GM18499 (cell line): Measurements from ENCODE around the gene VTI1A.

Source experiments
- ATAC-seq: cut with Tn5 transposase; IDR thresholded peaks from one replicate; pipeline ENCODE4 v1.9.1; 2021; ENCODE audit warnings: moderate number of reproducible peaks; ENCODE audit not compliant: insufficient read depth, unreplicated experiment

Gene VTI1A

GRCh38 chr10:112502536-112502935 is 55.5 kb downstream of the VTI1A start:
- ATAC-seq: no peak

DNA sequence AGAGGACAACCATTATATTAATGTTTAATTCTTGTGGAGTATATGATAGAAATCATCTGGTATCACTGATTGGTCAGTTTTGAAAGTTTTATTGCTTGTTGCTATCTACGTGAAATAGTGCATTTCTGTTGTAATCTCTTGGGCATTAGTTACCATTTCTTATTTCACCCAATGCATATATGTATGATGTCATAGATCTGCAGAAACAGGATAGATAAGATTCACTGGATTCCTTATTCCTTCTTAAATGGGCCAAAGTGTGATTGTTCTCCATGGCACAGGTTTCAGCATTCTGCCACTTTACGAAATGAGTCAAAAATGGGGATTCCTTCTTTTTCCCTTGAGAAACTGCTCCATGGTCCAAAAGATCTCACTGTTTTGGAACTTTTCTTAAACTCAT is 56.6 kb downstream of the VTI1A start:
- no peak for ATAC-seq

DNA sequence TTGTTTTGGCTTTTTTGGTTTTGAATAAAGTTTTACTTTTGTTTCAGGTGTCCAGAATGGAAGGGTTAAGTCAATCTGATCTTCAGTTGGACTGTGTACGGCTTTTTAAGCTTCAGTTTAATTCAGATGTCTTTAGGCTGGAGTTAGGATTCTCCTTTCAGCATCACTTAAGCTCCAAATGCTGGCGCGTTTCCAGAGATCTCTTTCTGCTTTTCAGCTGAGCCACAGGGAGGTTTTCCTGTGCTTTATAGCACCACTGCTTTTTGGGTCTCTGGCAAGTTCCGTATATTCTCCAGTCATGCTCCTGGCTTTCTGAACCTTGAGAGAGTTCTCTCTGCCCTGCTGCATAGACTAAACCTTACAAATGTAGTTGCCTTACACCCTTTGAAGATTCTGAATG is 60.0 kb downstream of the VTI1A start:
- ATAC-seq: no peak

DNA sequence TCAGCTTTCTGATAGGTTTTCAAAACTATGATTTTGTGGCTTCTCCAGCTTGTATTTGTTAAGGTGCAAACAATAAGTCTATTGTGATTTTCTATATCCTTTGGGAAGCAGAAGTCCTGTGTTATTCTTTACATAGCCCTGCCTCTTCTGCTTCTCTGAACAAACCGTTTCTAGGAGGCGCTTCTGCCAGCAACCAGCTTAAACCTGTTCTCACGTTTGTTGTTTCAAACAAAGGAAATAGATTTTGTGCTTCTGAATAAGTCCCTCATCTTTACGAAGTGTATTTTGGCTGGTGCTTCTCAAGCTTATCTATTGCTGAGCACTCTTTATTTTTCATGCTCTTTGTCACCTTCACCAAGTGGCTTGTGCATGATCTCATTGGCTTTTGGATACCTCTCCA is 61.0 kb downstream of the VTI1A start:
- ATAC-seq: no peak

- ATAC-seq: no peak
These were observed 62.7 kb downstream of the VTI1A start for GRCh38 chr10:112509558-112510291.

- no peak for ATAC-seq
These were observed 63.4 kb downstream of the VTI1A start for GRCh38 chr10:112510384-112510783.

- ATAC-seq: no peak
These were observed 65.3 kb downstream of the VTI1A start for GRCh38 chr10:112512294-112512693.

DNA sequence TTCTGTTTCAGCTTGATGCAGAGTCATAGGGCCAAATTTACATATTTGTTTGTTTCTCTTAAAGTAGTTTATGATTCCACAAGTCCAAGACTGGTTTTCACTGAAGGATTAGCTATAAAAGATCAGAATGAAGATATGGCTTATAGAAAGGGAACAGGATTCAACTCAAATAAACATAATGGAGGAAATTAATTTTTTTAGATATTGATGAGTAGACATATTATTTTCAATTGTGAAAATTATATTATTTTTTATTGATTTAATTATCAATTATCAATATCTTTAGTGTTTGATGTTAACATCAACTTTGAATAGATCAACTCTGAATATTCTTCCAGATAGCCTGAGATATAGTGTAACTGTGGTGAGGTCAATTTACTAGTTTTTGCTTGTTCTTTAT is 68.1 kb downstream of the VTI1A start:
- ATAC-seq: no peak

DNA sequence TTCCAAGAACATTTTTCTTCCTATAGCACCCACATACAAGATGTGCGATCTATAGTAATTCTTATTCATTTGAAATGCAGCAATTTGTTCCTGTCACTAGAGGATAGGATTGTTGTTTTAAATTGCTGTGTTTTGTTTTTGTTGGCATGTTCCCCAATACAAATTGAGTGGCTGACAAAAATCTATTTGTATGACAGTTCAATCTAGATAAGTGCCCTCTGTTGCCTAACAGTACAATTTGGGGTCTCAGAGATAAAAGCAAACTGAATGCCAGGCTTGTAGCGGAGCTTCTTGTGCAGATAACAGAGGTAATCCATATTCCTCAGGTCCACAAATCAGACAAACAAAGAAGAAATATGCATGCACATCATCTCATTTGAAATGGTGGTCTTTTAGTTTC is 68.8 kb downstream of the VTI1A start:
- no peak for ATAC-seq

GRCh38 chr10:112517451-112517862 is 70.4 kb downstream of the VTI1A start:
- ATAC-seq: no peak

DNA sequence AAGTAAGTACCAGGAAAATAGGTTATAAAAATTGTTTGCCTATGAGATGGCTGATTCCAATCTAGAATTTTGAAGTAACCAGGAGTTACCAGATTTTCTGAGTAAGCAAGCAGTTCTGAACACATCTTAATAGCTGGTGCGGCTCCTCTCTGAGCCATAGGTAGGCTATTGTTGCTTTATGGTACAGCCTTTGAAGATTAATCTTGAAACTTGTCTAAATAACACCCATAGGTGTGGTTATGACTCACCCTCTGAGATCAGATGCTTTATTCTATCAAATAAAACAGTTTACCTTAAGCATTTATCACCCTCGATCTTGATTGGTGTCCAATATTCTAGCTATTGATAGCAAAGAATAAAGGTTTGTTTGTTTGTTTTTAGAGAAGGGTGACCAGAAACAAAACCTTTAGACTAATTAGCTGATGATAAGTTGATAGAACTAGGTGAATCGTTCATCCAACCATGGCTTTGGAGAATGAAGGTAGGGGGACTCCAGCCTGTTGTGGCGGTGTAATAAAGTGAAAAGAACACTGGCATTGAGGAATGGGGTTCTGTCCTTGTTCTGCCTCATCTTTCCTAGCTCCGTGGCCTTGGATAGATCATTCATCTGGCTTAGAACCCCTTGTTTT is 72.2 kb downstream of the VTI1A start:
- ATAC-seq: peak; percentile 94

- ATAC-seq: no peak
These were observed 73.9 kb downstream of the VTI1A start for GRCh38 chr10:112520914-112521313.

GRCh38 chr10:112524641-112525040 is 77.6 kb downstream of the VTI1A start:
- no peak for ATAC-seq

- ATAC-seq: no peak
These were observed 78.2 kb downstream of the VTI1A start for GRCh38 chr10:112525200-112525599.

GRCh38 chr10:112526139-112526538 is 79.1 kb downstream of the VTI1A start:
- ATAC-seq: peak; percentile 89

- no peak for ATAC-seq
These were observed 79.9 kb downstream of the VTI1A start for GRCh38 chr10:112526906-112527305.

- no peak for ATAC-seq
These were observed 81.2 kb downstream of the VTI1A start for GRCh38 chr10:112528235-112528634.

- no peak for ATAC-seq
These were observed 84.4 kb downstream of the VTI1A start for GRCh38 chr10:112531421-112531820.

DNA sequence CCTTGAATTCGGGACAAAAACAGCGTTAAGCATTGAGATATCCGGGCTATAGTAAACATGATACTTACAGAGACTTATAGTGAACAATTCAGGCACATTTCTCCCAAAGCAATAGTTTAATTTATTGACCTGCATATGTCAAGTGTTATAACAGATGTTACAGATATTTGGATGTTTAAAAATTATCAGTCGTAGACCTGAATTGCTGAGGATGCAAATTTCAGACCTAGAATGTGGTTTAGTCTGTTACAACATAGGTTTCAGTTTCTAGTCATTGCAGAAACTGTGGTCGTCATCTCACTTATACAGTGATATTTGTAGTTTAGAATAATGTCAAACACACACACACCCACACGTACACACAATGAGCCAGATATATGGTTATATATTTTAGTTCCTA is 85.2 kb downstream of the VTI1A start:
- ATAC-seq: peak; percentile 93

DNA sequence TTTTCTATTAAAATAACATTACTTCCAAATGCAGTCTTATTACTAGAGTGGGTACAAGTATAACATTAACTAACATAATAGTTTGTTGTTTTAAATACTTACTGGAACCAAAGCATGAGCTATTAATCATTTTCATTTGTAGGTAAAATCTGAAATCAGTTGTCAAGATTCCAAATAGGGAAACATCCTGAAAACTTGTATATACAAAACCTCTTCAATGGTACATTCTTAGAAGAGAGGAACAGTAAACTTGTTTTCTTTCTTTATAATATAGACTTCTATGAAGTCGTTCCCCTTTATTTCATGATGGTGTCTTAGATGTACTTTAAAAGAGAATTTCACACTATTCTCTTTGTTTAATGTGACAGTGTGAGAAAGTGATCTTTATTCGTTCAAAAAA is 85.9 kb downstream of the VTI1A start:
- no peak for ATAC-seq

DNA sequence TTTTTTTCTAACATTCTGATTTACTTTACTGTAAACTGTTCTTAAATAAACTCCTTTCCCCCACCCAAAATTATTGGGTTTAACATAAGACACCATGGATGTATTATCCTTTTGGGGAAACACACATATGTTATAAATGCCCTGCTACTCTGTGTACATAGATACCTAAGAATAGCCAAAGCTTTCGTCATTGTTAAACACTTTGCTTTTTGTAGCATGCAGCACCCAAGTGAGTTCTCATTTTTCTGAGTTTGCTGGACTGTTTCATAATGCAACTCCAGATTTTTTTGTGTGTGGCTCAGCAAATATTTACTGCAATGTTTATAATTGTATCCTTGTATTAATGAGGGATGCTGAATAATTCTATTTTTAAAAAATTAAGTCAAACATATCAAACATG is 86.9 kb downstream of the VTI1A start:
- no peak for ATAC-seq

- no peak for ATAC-seq
These were observed 88.5 kb downstream of the VTI1A start for GRCh38 chr10:112535531-112535951.
